ENCODE data around the gene G3BP2. TPM values are rescaled to one million over a fixed set of nuclear protein-coding genes. Genes with fewer than 3 reads are reported as not detected.

The G3BP2 gene
- total RNA-seq, 1 donor from 2014 or later, result 133 TPM

DNA sequence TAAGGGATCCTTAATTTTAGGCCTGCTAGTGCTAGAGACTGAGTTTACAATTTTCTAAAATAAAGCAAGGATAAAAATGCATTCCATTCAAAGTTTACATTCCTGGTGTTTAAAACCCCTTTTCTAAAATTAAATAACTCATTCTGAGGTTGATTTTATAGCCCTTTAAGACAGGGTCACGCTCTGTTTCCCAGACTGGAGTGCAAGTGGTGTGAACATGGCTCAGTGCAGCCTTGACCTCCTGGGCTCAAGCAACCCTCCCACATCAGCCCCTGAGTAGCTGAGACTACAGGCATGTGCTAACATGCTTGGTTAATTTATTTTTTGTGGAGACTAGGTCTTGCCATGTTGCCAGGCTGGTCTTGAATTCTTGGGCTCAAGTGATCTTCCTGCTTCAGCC, 36.0 kb downstream of the G3BP2 start:
- H3K27me3 Mint-ChIP-seq, result no peaks in the 10 kb centered on the region
- H3K9me3 Mint-ChIP-seq, result no peaks in the 10 kb centered on the region
- H3K27ac Mint-ChIP-seq, result no peak overlapping the region
- TF ChIP-seq, protein P1, sequence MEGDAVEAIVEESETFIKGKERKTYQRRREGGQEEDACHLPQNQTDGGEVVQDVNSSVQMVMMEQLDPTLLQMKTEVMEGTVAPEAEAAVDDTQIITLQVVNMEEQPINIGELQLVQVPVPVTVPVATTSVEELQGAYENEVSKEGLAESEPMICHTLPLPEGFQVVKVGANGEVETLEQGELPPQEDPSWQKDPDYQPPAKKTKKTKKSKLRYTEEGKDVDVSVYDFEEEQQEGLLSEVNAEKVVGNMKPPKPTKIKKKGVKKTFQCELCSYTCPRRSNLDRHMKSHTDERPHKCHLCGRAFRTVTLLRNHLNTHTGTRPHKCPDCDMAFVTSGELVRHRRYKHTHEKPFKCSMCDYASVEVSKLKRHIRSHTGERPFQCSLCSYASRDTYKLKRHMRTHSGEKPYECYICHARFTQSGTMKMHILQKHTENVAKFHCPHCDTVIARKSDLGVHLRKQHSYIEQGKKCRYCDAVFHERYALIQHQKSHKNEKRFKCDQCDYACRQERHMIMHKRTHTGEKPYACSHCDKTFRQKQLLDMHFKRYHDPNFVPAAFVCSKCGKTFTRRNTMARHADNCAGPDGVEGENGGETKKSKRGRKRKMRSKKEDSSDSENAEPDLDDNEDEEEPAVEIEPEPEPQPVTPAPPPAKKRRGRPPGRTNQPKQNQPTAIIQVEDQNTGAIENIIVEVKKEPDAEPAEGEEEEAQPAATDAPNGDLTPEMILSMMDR (conservative IDR thresholded peaks at IDR 0.05), result no peak
- DNase-seq (ENCODE audit: extremely low spot score, unreplicated experiment), result no peak
- no peak overlapping the region for H3K4me3 Mint-ChIP-seq
- H3K4me1 Mint-ChIP-seq (ENCODE audit: unreplicated experiment), result no peaks in the 10 kb centered on the region
- peaks cover 6% of the 10 kb centered on the region for H3K36me3 Mint-ChIP-seq

DNA sequence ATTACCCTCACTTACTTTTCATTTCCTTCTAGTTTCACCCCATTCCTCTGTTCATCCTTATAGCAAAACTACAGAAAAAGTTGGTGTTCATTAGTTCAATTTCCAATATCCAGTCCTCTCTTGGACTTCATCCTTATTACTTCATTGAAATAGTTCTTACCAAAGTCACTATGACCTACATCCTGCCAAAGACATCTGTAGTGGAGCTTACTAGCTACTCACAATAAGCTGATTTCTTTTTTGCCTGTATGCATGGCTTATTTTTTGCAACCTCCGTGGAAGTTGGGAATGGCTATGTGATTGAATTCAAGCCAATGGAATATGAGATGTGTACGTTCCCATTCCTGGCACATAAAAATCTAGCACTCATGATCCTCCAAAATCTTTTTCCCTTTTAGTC, 38.3 kb downstream of the G3BP2 start:
- Mint-ChIP-seq H3K27ac (no peak overlapping the region), H3K9me3 (no peaks in the 10 kb centered on the region), H3K36me3 (peaks cover 4% of the 10 kb centered on the region), H3K4me1 (ENCODE audit: unreplicated experiment) (peaks cover 7% of the 10 kb centered on the region), H3K4me3 (no peak overlapping the region), H3K27me3 (no peaks in the 10 kb centered on the region)
- TF ChIP-seq, protein P1 (conservative IDR thresholded peaks at IDR 0.05), result no peak
- DNase-seq (ENCODE audit: extremely low spot score, unreplicated experiment), result no peak

DNA sequence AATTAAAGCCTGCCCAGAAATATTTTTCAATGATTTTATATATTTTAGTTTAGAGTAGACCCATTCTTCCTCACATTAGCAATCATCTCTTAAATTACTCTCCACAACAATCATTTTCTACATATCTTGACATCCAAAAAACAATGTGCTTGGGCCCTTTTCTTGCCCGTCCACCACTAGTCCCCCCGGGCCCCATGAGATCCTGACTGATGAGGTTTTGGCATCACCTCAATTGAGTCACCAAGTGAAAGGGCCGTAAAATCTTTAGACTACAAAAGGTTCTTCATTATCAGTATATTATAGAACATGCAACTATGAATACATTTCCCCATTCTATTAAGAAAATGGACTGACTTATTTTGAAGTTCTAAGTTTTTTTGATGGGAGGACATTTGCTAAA, 38.9 kb downstream of the G3BP2 start:
- no peak for DNase-seq (ENCODE audit: extremely low spot score, unreplicated experiment)
- TF ChIP-seq, protein P1 (conservative IDR thresholded peaks at IDR 0.05), result no peak

DNA sequence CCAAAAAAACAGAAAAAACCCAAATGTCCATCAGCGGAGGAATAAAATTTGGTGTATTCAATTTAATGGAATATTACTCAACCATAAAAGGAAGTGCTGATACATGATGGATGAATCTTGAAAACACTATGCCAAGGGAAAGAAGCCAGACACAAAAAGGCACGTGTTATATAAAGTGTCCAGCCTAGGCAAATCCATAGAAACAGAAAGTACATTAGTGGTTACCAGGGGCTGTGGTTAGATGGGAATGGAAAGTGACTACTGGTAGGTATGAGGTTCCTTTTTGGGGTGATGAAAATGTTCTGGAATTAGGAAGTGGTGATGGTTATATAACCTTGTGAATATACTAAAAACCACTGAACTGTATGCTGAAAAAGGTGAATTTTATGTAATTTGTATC, 39.4 kb downstream of the G3BP2 start:
- Mint-ChIP-seq H3K36me3 (no peaks in the 10 kb centered on the region), H3K4me3 (no peak overlapping the region), H3K9me3 (no peaks in the 10 kb centered on the region), H3K4me1 (ENCODE audit: unreplicated experiment) (peaks cover 7% of the 10 kb centered on the region), H3K27me3 (no peaks in the 10 kb centered on the region), H3K27ac (no peak overlapping the region)
- DNase-seq (ENCODE audit: extremely low spot score, unreplicated experiment), result no peak
- TF ChIP-seq, protein P1 (conservative IDR thresholded peaks at IDR 0.05), result no peak

More for the DNA sequence above, 38.9 kb downstream of the G3BP2 start:
- H3K9me3 Mint-ChIP-seq, result no peaks in the 10 kb centered on the region
- no peak overlapping the region for H3K27ac Mint-ChIP-seq
- no peaks in the 10 kb centered on the region for H3K27me3 Mint-ChIP-seq
- H3K4me3 Mint-ChIP-seq, result no peak overlapping the region
- H3K4me1 Mint-ChIP-seq (ENCODE audit: unreplicated experiment), result peaks cover 7% of the 10 kb centered on the region
- no peaks in the 10 kb centered on the region for H3K36me3 Mint-ChIP-seq

DNA sequence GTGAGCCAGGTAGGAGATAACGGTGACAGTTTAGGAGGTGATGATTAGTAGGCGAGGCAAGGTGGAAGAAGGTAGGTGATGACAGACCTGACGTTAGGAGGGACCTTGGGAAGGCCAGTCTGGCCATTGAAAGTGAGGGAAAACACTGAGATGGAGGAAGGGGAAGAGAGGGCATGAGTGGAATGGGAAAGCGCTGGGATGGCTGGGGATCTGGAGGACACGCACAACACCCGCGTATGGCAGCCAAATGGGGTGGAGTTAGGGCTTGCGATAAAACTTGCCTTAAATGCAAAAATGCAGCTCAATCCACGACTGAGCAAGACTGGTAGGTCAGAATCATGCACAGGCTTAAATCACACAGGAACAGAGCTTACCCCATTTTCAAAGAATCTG, 42.3 kb downstream of the G3BP2 start:
- TF ChIP-seq, protein P1 (conservative IDR thresholded peaks at IDR 0.05), result no peak
- Mint-ChIP-seq H3K9me3 (no peaks in the 10 kb centered on the region), H3K4me3 (peak overlapping the region; percentile 95), H3K27me3 (no peaks in the 10 kb centered on the region), H3K27ac (peak overlapping the region; percentile 33), H3K4me1 (ENCODE audit: unreplicated experiment) (peaks cover 7% of the 10 kb centered on the region), H3K36me3 (no peaks in the 10 kb centered on the region)
- DNase-seq (ENCODE audit: extremely low spot score, unreplicated experiment), result no peak

All from type B pancreatic cell (in vitro differentiated cells).